HG03097 (cell line): ENCODE data around the gene TICRR.

Experiments
- ATAC-seq: cut with Tn5 transposase; IDR thresholded peaks from one replicate; pipeline ENCODE4 v1.9.1; 2021; ENCODE audit not compliant: unreplicated experiment, low FRiP score

The TICRR gene

GRCh38 chr15:89628301-89628700 lies 53.0 kb downstream of the TICRR start:
- ATAC-seq, result no peak

GRCh38 chr15:89628806-89629715 lies 53.8 kb downstream of the TICRR start:
- ATAC-seq, result no peak

GRCh38 chr15:89629829-89630228 lies 54.6 kb downstream of the TICRR start:
- no peak for ATAC-seq

GRCh38 chr15:89630260-89630659 lies 55.0 kb downstream of the TICRR start:
- no peak for ATAC-seq

GRCh38 chr15:89630974-89631901 lies 56.0 kb downstream of the TICRR start:
- no peak for ATAC-seq

GRCh38 chr15:89631902-89632264 lies 56.6 kb downstream of the TICRR start:
- ATAC-seq, result no peak

GRCh38 chr15:89632563-89633430 lies 57.5 kb downstream of the TICRR start:
- no peak for ATAC-seq

- ATAC-seq, result no peak
Measured at GRCh38 chr15:89633585-89633984, 58.3 kb downstream of the TICRR start.

- ATAC-seq, result no peak
Measured at GRCh38 chr15:89640245-89640644, 65.0 kb downstream of the TICRR start.

- ATAC-seq, result no peak
Measured at GRCh38 chr15:89641053-89641452, 65.8 kb downstream of the TICRR start.

- ATAC-seq, result no peak
Measured at GRCh38 chr15:89642106-89642505, 66.8 kb downstream of the TICRR start.

GRCh38 chr15:89645680-89646079 lies 70.4 kb downstream of the TICRR start:
- ATAC-seq, result no peak

GRCh38 chr15:89646416-89647141 lies 71.3 kb downstream of the TICRR start:
- no peak for ATAC-seq

GRCh38 chr15:89647191-89647851 lies 72.1 kb downstream of the TICRR start:
- no peak for ATAC-seq

GRCh38 chr15:89648106-89649012 lies 73.1 kb downstream of the TICRR start:
- ATAC-seq, result no peak

GRCh38 chr15:89649013-89649625 lies 73.8 kb downstream of the TICRR start:
- no peak for ATAC-seq

GRCh38 chr15:89649716-89650115 lies 74.4 kb downstream of the TICRR start:
- no peak for ATAC-seq

- ATAC-seq, result no peak
Measured at GRCh38 chr15:89652131-89652530, 76.9 kb downstream of the TICRR start.
